Measurements from ENCODE around the gene UBAP2.

- TF ChIP-seq CTCF (IDR thresholded peaks at IDR 0.05) = no peak
- no peak for TF ChIP-seq POLR2A (IDR thresholded peaks at IDR 0.05)
- TF ChIP-seq EP300 (IDR thresholded peaks at IDR 0.05) = no peak
Observed at GRCh38 chr9:33877727-33878489, 170.8 kb downstream of the UBAP2 start.

All from ovary (tissue), 3 donors.